HUES48 (cell line): ENCODE data around the gene ZBTB42.

Source experiments
- H3K27ac ChIP-seq: one replicate; pipeline ENCODE4 v1.7.0; 2013; ENCODE audit warnings: low read depth, low read length, inconsistent platforms
- H3K27me3 ChIP-seq: 2 replicates; pipeline ENCODE4 v1.6.1; 2013; ENCODE audit warnings: mild to moderate bottlenecking, low read length; ENCODE audit not compliant: control insufficient read depth, insufficient read depth
- H3K36me3 ChIP-seq: 2 replicates; pipeline ENCODE4 v1.6.1; 2013; ENCODE audit warnings: low read length; ENCODE audit not compliant: control insufficient read depth, insufficient read depth
- H3K4me1 ChIP-seq: 2 replicates; pipeline ENCODE4 v1.6.1; 2013; ENCODE audit warnings: mild to moderate bottlenecking, low read length; ENCODE audit not compliant: control insufficient read depth, insufficient read depth
- H3K4me3 ChIP-seq: 2 replicates; pipeline ENCODE4 v1.5.1; 2013; ENCODE audit warnings: mild to moderate bottlenecking, low read depth, low read length
- H3K9ac ChIP-seq: 2 replicates; pipeline ENCODE4 v1.6.1; 2013; ENCODE audit warnings: mild to moderate bottlenecking, low read depth, low read length, moderate library complexity
- H3K9me3 ChIP-seq: 2 replicates; pipeline ENCODE4 v1.6.1; 2013; ENCODE audit warnings: low read length; ENCODE audit not compliant: control insufficient read depth, insufficient read depth

The ZBTB42 gene

DNA sequence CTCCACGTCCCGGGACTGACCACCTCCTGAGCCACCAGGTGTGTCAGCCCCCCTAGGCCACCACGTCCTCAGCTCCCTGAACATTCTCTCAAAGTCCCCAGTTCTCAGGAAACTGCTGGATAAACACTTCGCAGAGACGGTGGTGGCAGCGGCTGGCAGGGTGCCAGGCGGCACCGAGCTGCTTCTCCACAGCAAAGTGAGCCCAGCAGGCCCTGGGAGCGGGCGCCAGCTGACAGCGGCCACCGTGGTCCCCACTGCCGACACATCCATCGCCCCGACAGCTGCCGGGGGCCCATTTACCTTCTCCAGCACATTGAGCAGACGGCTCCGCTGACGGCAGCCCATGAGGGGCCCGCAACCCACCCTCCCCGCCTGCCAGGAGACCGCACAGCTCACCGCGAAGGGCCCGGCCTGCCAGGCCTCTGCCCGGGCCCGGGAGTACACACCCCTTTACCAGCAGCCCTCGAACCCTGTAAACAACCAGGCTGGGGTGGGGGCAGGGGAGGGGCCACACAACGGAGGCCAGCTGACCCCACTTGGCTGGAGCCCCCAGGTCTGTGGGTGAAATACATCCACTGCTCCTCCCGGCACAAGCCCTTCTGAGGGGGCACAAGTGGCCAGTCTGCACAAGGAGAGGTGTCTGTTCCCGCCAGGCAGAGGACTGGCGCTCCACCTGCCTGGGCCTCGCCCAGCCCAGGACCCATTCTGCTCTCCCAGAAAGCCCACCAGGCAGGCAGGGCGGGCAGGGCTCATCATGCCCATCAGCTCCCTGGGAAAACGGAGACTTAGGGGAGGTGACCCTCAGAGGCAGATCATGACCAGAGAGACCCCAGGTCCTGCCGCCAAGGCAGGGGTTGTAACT lies 15.8 kb upstream of the ZBTB42 start:
- H3K4me3 ChIP-seq, result no peak overlapping the region
- no peak overlapping the region; the same call in 1 of the 2 replicates for H3K9ac ChIP-seq
- no peaks in the 10 kb centered on the region for H3K9me3 ChIP-seq
- no peak overlapping the region for H3K27ac ChIP-seq
- no peaks in the 10 kb centered on the region for H3K4me1 ChIP-seq
- H3K27me3 ChIP-seq, result no peaks in the 10 kb centered on the region
- H3K36me3 ChIP-seq, result 0 out of 2 replicates have a peak, but pooled peaks cover 6% of the 10 kb centered on the region

DNA sequence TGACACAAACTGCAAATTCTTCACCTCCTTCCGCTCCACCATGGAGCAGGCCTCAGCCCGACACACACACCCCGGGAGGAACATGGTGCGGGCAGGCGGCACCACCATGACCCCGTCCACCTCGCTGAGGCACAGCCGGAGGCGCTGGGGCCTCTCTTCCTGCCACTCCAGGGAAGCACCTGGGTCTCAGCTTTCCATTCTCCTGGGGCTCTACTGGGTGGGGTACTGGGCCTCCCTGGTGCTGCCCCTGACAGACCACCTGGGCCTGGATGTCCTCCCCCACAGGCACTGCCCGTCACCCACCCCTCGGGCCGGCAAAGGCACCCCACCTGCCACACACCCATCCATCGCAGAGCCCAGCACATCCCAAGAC lies 15.2 kb upstream of the ZBTB42 start:
- Histone ChIP-seq H3K27ac (no peak overlapping the region), H3K4me3 (no peak overlapping the region), H3K4me1 (no peaks in the 10 kb centered on the region), H3K36me3 (peaks cover 10% of the 10 kb centered on the region; the same call in 1 of the 2 replicates), H3K9me3 (no peaks in the 10 kb centered on the region), H3K9ac (no peak overlapping the region; the same call in 1 of the 2 replicates), H3K27me3 (no peaks in the 10 kb centered on the region)

DNA sequence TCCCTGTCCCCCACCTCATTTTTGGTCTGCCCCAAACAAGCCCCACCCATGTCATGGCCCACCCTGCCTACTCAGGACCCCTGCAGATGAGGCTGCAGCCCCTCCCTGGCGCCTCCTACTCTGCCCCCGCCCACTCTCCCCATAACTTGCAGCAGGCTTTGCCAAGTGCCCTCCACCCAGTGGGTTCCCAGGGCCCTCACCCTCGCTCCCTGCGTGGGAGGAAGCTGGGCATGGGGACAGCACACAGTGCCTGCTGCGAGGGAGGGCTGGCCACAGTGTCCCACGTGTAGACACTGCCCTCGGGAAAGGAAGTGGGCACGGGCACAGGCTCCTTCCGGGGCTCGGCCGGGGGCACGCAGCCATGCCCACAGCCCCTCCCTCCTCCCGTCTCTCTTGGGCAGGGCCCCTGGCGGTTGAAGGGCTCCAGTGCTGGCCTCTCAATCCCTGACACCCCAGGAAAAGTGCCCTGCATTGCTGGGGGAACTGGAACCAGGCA lies 14.8 kb upstream of the ZBTB42 start:
- no peak overlapping the region for H3K4me3 ChIP-seq
- peaks cover 14% of the 10 kb centered on the region; the same call in 1 of the 2 replicates for H3K36me3 ChIP-seq
- no peaks in the 10 kb centered on the region for H3K9me3 ChIP-seq
- H3K4me1 ChIP-seq, result no peaks in the 10 kb centered on the region
- no peaks in the 10 kb centered on the region for H3K27me3 ChIP-seq
- H3K9ac ChIP-seq, result no peak overlapping the region
- H3K27ac ChIP-seq, result no peak overlapping the region

DNA sequence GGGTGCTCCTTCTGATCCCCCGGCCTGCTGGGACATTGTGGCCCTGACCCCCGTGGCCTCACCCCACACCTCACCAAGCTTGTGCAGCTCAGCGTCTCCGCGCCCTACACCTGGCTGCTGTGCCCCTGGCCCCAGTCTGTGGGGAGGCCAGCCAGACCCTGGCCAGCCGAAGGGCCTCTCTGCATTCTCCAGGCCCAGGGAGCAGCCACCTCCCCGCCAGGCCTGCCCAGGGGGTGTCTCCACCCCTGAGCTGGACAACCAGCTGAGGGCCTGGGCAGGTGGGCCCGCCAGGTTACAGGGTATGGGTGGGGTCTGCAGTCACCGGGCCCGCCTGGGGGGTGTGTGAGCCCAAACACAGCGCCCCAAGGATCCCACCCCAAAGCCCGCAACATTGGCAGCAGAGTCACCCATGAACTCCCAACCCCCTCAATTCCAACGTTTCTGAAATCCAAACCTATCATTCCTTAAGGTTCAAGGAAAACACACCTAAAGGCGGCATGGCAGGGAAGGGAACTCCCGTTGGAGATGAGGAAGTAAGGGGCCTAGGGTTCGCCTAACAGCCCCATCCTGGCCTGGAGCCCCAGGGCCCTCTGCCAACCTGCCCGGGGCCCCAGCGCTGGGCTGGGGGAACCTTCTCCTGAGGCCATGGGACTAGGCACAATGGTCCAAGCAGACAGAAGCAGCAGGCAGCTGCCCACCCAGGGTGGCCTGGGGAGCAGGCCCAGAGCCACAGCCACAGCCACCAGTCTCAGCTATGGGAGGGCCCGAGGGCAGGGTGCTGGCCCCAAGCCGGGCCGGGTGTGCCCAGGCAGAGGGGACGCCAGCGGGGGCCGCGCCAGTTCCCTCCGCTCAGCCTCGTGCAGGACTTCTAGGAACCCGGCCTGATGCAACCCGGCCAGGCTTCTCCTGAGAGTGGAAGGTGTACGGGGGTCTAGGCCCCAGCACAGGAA lies 13.9 kb upstream of the ZBTB42 start:
- Histone ChIP-seq H3K4me3 (no peak overlapping the region), H3K9me3 (no peaks in the 10 kb centered on the region), H3K4me1 (no peaks in the 10 kb centered on the region), H3K9ac (no peak overlapping the region), H3K36me3 (peaks cover 21% of the 10 kb centered on the region; the same call in 1 of the 2 replicates), H3K27me3 (no peaks in the 10 kb centered on the region), H3K27ac (no peak overlapping the region)

GRCh38 chr14:104787736-104788135 lies 13.2 kb upstream of the ZBTB42 start:
- Histone ChIP-seq H3K9ac (no peak overlapping the region), H3K27me3 (no peaks in the 10 kb centered on the region), H3K27ac (no peak overlapping the region), H3K4me3 (no peak overlapping the region), H3K9me3 (no peaks in the 10 kb centered on the region), H3K36me3 (peaks cover 24% of the 10 kb centered on the region; the same call in 1 of the 2 replicates), H3K4me1 (no peaks in the 10 kb centered on the region)

GRCh38 chr14:104788161-104788818 lies 12.6 kb upstream of the ZBTB42 start:
- Histone ChIP-seq H3K36me3 (peaks cover 24% of the 10 kb centered on the region; the same call in 1 of the 2 replicates), H3K4me1 (peaks cover 2% of the 10 kb centered on the region; the same call in 1 of the 2 replicates), H3K27ac (no peak overlapping the region), H3K4me3 (no peak overlapping the region), H3K9ac (no peak overlapping the region), H3K9me3 (no peaks in the 10 kb centered on the region), H3K27me3 (no peaks in the 10 kb centered on the region)

DNA sequence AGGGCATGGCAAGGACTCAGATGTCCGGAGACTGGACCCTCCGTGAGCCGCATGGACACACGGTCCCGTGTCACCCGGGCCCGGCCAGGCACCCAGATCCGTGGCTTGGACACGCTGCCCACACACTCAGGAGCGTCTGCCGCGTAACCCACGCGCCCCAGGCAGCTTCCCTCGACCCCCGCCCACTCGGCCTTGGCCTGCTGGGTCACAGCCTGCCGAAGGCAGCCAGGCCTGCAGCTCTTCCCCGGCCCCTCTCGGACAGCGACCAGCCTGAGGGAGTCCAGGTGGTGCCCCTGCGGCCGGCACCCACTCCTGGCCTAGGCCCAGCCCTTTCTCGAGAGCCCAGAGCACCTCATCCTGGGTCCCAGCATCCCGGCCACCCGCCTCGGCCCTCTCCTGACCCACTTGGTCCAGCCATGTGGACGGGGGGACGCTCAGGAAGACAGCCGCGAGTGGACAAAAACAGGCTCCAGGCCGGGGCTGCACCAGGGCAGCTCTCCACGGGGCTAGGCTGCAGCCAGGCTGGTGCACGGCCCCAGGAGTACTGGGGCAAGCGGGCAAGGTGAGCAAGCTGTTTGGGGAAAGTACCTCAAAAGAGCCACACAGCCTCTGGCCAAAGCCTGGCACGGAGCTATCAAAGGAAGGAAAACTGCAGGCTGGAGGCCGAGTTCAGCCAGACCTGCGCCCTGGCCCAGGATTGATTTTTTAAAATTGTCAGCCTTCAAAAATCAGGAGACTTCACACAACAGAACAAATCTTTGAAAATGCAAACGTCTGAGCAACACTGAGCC lies 11.8 kb upstream of the ZBTB42 start:
- peaks cover 24% of the 10 kb centered on the region; the same call in 1 of the 2 replicates for H3K36me3 ChIP-seq

DNA sequence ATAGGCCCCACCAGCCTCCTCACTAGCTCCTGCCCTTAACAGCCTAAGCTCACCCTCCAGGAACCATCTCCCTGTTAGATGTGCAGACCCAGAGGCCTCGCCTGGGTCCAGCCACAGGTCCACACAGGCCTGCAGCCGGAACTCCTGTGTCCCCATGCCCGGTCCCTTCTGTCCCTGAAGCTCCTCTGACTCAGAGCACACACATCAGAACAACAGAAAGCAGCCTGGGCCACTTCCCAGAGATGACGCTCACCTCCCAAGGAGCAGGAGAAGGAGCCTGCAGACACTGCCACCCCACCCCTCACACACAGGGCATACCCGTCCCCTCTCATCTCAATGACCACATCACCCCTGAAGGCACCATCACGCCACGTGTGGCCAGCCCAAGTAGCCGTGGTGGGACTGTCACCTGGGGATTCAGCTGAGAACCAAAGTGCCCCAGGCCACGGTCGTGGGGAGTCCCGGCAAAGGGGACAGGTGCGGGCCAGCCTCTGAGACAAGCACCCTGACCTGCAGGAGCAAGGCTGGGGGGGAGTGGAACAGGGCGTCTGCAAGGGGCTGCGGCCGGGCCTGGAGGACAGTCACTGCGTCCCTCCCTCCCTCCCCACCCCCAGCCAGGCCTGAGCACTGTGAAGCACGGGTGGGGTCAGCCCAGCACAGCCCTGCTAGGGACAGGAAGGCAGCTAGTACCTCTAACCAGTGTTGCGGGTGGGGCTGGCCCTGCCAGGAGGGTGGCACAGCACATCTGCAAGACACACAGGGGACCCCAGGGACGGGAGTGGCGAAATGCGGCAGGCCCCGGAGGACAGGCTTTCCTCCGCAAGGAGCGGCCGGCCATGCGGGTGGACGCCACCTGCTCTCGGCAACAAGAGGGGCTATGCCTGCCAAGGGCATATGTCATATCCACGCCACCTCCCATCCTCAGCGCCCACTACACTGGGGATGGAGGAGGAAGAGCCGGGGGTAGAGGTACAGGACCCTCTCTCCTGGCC lies 10.9 kb upstream of the ZBTB42 start:
- no peak overlapping the region for H3K9ac ChIP-seq
- H3K9me3 ChIP-seq, result no peaks in the 10 kb centered on the region
- no peaks in the 10 kb centered on the region for H3K27me3 ChIP-seq
- no peak overlapping the region for H3K4me3 ChIP-seq
- H3K36me3 ChIP-seq, result peaks cover 24% of the 10 kb centered on the region; the same call in 1 of the 2 replicates
- H3K4me1 ChIP-seq, result peaks cover 13% of the 10 kb centered on the region
- H3K27ac ChIP-seq, result no peak overlapping the region

More for the DNA sequence above, 11.8 kb upstream of the ZBTB42 start:
- H3K4me1 ChIP-seq, result peaks cover 9% of the 10 kb centered on the region
- H3K27me3 ChIP-seq, result no peaks in the 10 kb centered on the region
- H3K9me3 ChIP-seq, result no peaks in the 10 kb centered on the region
- no peak overlapping the region for H3K9ac ChIP-seq
- H3K4me3 ChIP-seq, result no peak overlapping the region
- H3K27ac ChIP-seq, result no peak overlapping the region

GRCh38 chr14:104791425-104791824 lies 9.5 kb upstream of the ZBTB42 start:
- Histone ChIP-seq H3K4me1 (peaks cover 17% of the 10 kb centered on the region), H3K9me3 (no peaks in the 10 kb centered on the region), H3K9ac (no peak overlapping the region), H3K27me3 (peaks cover 6% of the 10 kb centered on the region), H3K4me3 (no peak overlapping the region), H3K27ac (no peak overlapping the region), H3K36me3 (peaks cover 24% of the 10 kb centered on the region; the same call in 1 of the 2 replicates)
